ENCODE data around the gene MAP3K5. TPM values are rescaled to one million over a fixed set of nuclear protein-coding genes. Genes with fewer than 3 reads are reported as not detected.
"Not testable (repeated sequence)": the region's sequence is repeated elsewhere in the genome, so short reads cannot be mapped to it uniquely, and the experiment has no call there.

MAP3K5 gene
- total and polyA plus RNA-seq, 2 donors (not counting 3 experiments of a cell fraction or from before 2014, with no cell fraction given) = 1.5 to 7.0 TPM

DNA sequence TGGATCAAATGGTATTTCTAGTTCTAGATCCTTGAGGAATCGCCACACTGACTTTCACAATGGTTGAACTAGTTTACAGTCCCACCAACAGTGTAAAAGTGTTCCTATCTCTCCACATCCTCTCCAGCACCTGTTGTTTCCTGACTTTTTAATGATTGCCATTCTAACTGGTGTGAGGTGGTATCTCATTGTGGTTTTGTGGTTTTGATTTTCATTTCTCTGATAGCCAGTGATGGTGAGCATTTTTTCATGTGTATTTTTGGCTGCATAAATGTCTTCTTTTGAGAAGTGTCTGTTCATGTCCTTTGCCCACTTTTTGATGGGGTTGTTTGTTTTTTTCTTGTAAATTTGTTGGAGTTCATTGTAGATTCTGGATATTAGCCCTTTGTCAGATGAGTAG lies 23.3 kb upstream of the MAP3K5 start:
- H3K79me2 ChIP-seq (ENCODE audit: control insufficient read depth, insufficient read depth, low read length); H2AFZ ChIP-seq (ENCODE audit: low read depth, low read length); H3K27ac ChIP-seq (ENCODE audit: insufficient read depth, low read depth, low read length); CTCF ChIA-PET; intact Hi-C loops (cut with micrococcal nuclease); H3K4me2 ChIP-seq (ENCODE audit: insufficient read depth, low read length); H4K20me1 ChIP-seq (replicated peaks; ENCODE audit: control insufficient read depth, extremely low read depth, insufficient read depth, low read length); H3K4me1 ChIP-seq (ENCODE audit: control insufficient read depth, extremely low read depth, insufficient read depth, low read length); H3K4me3 ChIP-seq (replicated peaks in 1 of 3; ENCODE audit: insufficient read depth in 1 of 3, low read depth in 1 of 3, low read length in 3 of 3); H3K9ac ChIP-seq (replicated peaks; ENCODE audit: extremely low read depth, insufficient read depth, low read length); H3K9me3 ChIP-seq (replicated peaks; ENCODE audit: control insufficient read depth, insufficient read depth, low read length); FAIRE-seq; POLR2A ChIA-PET; BruUV-seq (replicated peaks); dilution Hi-C loops (cut with MboI; ENCODE audit: extremely low pct_ligation_motif_present, low sequenced_read_pairs); DNase-seq (ENCODE audit: low read depth, low spot score); H3K36me3 ChIP-seq (ENCODE audit: control insufficient read depth in 2 of 2, extremely low read depth in 1 of 2, insufficient read depth in 2 of 2, low read length in 2 of 2); H3K9me1 ChIP-seq (replicated peaks; ENCODE audit: control insufficient read depth, extremely low read depth, insufficient read depth, low read length); H3K27me3 ChIP-seq (ENCODE audit: control insufficient read depth in 2 of 2, insufficient read depth in 2 of 2, low read length in 2 of 2): not testable (repeated sequence)

DNA sequence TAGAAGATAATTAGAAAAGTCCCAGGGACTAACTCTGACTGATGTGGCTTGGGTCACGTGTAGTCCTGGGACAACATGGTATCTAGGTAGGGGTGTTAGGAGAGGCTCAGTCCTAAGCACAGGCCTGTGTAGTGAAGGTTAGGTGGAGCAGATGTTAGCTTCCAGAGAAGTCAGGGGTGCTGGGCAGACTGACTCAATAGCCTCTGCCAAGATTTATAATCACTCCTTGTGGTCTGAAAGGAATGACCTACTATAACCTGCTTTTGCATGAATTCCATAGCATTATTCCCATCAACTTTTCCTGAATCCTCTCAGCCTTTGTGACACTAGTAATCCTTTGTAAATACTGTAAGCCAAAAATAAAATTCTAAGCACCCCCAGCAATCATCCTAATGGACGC lies 19.9 kb upstream of the MAP3K5 start:
- POLR2A ChIA-PET = no interaction called here
- CTCF ChIA-PET = no interaction called here

More for the DNA sequence above, 19.9 kb upstream of the MAP3K5 start:
- DNase-seq (ENCODE audit: low read depth, low spot score) (no peak), FAIRE-seq (no peak)
- Histone ChIP-seq H3K4me3 (replicated peaks in 1 of 3; ENCODE audit: insufficient read depth in 1 of 3, low read depth in 1 of 3, low read length in 3 of 3) (no peak overlapping the region), H3K27me3 (ENCODE audit: control insufficient read depth in 2 of 2, insufficient read depth in 2 of 2, low read length in 2 of 2) (peaks cover 0 to 5% of the 10 kb centered on the region in 2 experiments), H3K4me1 (ENCODE audit: control insufficient read depth, extremely low read depth, insufficient read depth, low read length) (no peaks in the 10 kb centered on the region), H4K20me1 (replicated peaks; ENCODE audit: control insufficient read depth, extremely low read depth, insufficient read depth, low read length) (no peaks in the 10 kb centered on the region), H3K9me1 (replicated peaks; ENCODE audit: control insufficient read depth, extremely low read depth, insufficient read depth, low read length) (no peaks in the 10 kb centered on the region), H3K36me3 (ENCODE audit: control insufficient read depth in 2 of 2, extremely low read depth in 1 of 2, insufficient read depth in 2 of 2, low read length in 2 of 2) (no peaks in the 10 kb centered on the region), H3K9me3 (replicated peaks; ENCODE audit: control insufficient read depth, insufficient read depth, low read length) (no peaks in the 10 kb centered on the region), H3K79me2 (ENCODE audit: control insufficient read depth, insufficient read depth, low read length) (no peaks in the 10 kb centered on the region), H2AFZ (ENCODE audit: low read depth, low read length) (no peak overlapping the region), H3K9ac (replicated peaks; ENCODE audit: extremely low read depth, insufficient read depth, low read length) (no peak overlapping the region), H3K27ac (ENCODE audit: insufficient read depth, low read depth, low read length) (no peak overlapping the region), H3K4me2 (ENCODE audit: insufficient read depth, low read length) (no peak overlapping the region)
- dilution Hi-C loops (cut with MboI; ENCODE audit: extremely low pct_ligation_motif_present, low sequenced_read_pairs) = no loop called here
- TF ChIP-seq POLR2A (IDR thresholded peaks at IDR 0.05; ENCODE audit: low read depth, low read length) (no peak), EZH2 (IDR thresholded peaks at IDR 0.05; ENCODE audit: borderline replicate concordance, low read depth, low read length, severe bottlenecking) (no peak), POLR2AphosphoS5 (IDR thresholded peaks at IDR 0.05; ENCODE audit: insufficient read depth, low read depth, low read length) (no peak), MYC (IDR thresholded peaks at IDR 0.05; ENCODE audit: low read depth, low read length) (no peak), FOS (IDR thresholded peaks at IDR 0.05; ENCODE audit: borderline replicate concordance, insufficient read depth, low read length) (no peak), JUN (IDR thresholded peaks at IDR 0.05; ENCODE audit: borderline replicate concordance, insufficient read depth, insufficient read length, low read depth) (no peak), CTCF (IDR thresholded peaks at IDR 0.05; ENCODE audit: extremely low read depth in 1 of 2, insufficient read depth in 1 of 2, low read depth in 1 of 2, low read length in 2 of 2) (no peak), GATA2 (IDR thresholded peaks at IDR 0.05; ENCODE audit: insufficient read depth, insufficient read length, low read depth, low read length) (no peak)
- TF ChIP-seq, protein P1, sequence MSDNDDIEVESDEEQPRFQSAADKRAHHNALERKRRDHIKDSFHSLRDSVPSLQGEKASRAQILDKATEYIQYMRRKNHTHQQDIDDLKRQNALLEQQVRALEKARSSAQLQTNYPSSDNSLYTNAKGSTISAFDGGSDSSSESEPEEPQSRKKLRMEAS (IDR thresholded peaks at IDR 0.05; ENCODE audit: insufficient read depth, insufficient read length) = no peak
- intact Hi-C loops (cut with micrococcal nuclease) = no loop called here
- BruUV-seq (replicated peaks) = no TSS peak

All from endothelial cell of umbilical vein (primary cell).